T47D (cell line): ENCODE measurements around the gene BCL11A.
A peak's percentile ranks its signal among the peaks of the same experiment; 100 is the strongest.
"Not testable (repeated sequence)": the region's sequence is repeated elsewhere in the genome, so short reads cannot be mapped to it uniquely, and the experiment has no call there.

ENCODE experiments used
- DNase-seq, 2 experiments: peaks; one replicate each; pipeline versions ENCODE4 v3.0.0 to v3.0.0-alpha.2; 2011 to 2012; ENCODE audit warnings: low read depth in 1 of 2, low spot score in 1 of 2
- JUND ChIP-seq: IDR thresholded peaks from 2 replicates; pipeline ENCODE4 v1.6.1; 2012; ENCODE audit warnings: low read depth
- in situ Hi-C: cut with HindIII; loops from 2 replicates; pipeline ENCODE4 v1.10.0; 2016; ENCODE audit warnings: low sequenced_read_pairs, low pct_unique_long_range_greater_than_20kb

Gene BCL11A

GRCh38 chr2:60422826-60423483 lies 130.5 kb downstream of the BCL11A start:
- in situ Hi-C loops: no loop called here
- TF ChIP-seq JUND: no peak
- no peak for DNase-seq

DNA sequence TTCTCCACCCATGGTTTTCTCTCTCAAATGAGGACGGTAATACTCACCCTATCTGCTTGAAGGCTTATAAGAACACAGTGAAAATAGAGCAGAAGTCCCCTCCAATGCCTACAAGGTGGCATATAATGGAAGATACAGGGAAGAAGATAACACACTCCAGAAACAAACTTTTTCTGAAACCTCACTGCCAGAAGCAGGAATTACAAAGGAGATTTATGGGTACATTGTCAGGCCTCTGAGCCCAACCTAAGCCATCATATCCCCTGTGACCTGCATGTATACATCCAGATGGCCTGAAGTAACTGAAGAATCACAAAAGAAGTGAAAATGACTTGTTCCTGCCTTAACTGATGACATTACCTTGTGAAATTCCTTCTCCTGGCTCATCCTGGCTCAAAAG lies 136.2 kb downstream of the BCL11A start:
- in situ Hi-C loops, DNase-seq: not testable (repeated sequence)

DNA sequence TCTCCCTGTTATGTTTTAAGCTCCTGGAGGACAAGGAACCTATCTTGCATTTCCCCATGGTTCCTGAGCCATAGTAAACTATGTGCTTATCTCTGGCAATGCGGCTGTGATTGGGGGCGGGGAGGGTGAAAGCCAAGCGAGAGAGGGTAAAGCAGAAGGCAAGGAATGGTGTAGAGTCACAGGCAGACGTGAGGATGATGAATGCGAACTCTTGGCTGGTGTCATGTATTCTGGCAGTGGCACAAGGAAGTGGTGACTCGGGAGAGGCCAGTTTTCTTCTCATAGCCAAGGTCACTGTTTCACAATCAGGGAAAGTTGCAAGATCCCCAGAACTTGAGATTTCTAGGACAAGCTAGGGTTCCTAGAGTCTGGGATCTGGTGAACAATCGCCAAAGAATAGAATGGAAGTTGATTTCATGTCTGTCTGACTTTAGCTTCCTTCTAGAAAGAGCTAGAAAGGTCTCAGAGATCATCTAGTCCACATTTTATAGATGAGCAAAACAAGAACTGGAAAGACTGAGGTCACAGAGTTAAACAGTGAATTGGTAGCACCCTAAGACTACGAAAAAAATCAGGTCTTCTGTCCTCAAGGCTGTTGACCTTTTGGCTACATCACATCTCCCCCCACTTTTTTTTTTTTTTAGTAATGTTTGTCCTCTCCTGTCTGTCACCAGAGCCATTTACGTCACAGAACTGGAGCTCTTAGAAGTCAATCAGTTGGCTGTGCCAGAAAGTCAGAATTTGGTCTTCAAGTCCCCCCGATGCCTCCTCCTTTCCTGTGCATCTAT lies 137.0 kb downstream of the BCL11A start:
- TF ChIP-seq JUND: no peak
- in situ Hi-C loops: no loop called here
- DNase-seq: no peak

DNA sequence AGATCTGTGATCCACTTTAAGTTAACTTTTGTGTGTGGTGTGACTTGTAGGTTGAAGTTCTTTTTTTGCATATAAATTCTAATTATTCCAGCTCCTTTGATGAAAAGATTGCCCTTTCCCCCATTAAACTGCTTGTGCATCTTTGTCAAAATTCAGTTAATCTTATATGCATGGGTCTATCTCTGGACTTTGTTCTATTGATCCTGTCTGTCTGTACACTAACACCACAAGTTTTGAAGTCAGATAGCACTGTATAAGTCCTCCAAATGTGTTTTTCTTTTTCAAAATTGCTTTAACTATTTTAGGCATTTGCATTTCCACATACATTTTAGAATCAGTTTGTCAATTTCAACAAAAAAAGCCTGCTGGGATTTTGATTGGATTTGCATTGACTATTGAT lies 137.6 kb downstream of the BCL11A start:
- no peak for DNase-seq
- no peak for TF ChIP-seq JUND

GRCh38 chr2:60414495-60415138 lies 138.8 kb downstream of the BCL11A start:
- DNase-seq: peak in 1 of 2 experiments; percentile 6
- TF ChIP-seq JUND: no peak
- in situ Hi-C loops: no loop called here

More for the DNA sequence above, 137.6 kb downstream of the BCL11A start:
- in situ Hi-C loops: no loop called here

DNA sequence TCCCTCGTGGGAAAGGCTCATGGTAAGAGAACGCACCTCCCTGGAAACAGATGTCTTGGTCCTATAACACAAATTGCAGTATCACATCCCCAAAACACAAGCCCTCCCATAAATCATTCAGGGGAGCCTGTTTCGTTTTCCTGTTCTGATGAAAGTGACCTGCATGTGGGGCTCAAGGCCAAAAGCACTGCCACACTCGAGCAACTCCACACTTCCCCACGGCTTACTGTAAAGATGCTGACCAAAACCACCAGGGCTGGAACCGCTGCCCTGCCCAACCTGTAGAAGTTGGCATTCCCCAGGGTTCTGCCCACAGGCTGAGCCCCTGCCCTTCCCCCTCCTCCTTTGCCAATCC lies 139.7 kb downstream of the BCL11A start:
- no peak for DNase-seq
- in situ Hi-C loops: no loop called here
- no peak for TF ChIP-seq JUND

DNA sequence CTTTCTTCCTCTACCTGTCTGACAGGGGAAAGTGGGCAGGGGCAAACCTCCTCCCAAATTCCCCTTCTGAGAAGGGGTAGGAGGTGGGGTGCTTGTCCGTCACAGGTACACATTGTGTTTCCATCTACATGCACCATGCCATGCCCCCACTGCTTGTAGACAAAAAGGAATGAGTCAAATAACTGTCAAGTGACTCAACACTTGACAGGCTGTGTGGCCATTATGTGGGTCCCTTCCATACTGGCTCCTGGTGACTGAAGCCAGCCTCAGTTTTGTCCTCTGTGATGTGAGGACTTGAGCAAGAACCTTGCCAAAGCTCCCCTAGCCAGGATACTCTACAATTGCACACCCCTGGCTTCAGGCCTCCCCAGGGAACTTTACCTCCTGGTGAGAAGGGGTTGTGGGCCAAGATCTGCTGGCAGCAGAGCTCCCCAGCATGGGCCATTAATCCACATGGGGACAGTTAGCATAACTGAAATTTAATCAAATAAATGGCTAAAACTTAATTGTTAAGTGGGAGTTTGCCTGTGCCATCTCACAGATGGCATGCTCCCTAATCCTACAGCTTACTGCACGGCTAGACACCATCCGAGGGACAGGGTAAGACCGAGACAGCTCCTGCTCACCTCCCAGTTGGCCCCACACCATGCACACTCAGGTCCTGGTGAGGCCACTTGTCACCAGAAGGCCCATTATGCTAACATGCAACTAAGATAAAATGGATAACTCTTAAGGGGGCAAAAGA lies 140.2 kb downstream of the BCL11A start:
- DNase-seq: no peak
- in situ Hi-C loops: no loop called here
- no peak for TF ChIP-seq JUND

DNA sequence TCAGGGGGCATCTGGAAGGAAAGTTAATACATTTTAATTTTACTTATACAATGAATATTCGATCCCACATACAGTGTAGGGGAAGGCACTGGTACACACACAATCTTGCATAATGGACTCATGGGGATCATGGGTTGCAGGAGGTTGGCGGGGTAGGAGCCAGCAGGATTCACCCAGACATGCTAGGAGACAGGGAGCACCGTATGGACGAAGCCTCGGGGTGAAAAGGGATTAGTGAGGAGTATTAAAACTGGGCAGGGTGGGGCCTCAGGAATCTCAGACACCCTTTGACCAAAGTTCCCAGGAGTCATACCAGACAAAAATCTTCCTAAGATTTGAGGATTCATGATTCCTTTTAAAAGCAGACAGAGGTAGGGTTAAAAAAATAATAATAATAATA lies 140.8 kb downstream of the BCL11A start:
- TF ChIP-seq JUND: no peak
- in situ Hi-C loops: no loop called here
- no peak for DNase-seq

DNA sequence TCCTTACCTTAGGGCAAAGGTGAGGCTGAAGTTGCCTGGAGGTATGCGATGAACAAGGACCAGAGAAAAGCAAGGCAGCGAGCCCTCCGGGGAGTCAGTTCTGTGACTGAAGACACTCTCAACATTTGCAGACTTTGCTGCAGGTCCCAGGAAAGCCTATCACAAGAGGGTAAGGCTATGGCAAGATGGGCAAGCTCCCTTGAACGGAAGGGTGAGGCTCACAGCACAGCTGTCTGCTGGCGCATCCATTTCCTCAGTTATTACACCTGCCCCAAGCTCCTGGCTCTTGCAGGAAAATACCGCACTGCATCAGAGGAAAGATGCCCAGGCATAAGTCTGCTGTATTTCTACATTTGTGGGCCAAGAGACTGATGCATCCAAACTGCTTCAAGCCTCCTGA lies 141.4 kb downstream of the BCL11A start:
- no peak for DNase-seq
- in situ Hi-C loops: no loop called here
- no peak for TF ChIP-seq JUND

GRCh38 chr2:60411295-60411694 lies 142.2 kb downstream of the BCL11A start:
- in situ Hi-C loops: no loop called here
- no peak for TF ChIP-seq JUND
- no peak for DNase-seq

DNA sequence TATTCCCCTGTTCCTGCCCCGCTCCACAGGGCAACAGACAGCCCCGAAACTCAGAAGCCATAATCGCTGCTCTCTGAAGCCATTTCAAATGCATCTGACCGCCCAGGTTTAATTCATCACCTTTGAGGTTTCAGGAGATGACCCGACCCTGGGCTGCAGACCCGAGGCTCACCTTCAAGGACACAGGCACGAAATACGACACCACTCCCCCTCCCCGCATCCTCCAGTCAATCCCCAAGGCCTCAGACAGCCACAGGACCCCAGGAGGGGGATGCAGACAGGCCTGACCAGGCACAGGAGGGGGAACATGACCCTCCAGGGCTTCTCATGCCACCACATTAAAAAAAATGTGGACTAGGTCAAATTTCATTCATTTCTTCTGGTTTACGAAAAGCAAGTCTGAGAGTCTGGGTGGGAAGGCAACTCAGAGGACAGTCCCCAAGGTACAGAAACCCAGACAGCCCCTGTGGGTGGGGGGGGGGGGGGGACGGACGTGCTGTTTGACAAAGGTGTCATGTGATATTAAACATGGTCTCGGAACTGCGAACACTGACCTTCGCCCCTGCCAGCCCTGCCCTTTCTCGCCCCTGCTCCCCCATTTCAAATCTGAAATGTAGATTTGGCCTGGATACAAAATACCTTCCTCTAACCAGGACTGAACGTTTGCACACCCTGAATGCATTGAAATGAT lies 142.9 kb downstream of the BCL11A start:
- TF ChIP-seq JUND: no peak
- no peak for DNase-seq

DNA sequence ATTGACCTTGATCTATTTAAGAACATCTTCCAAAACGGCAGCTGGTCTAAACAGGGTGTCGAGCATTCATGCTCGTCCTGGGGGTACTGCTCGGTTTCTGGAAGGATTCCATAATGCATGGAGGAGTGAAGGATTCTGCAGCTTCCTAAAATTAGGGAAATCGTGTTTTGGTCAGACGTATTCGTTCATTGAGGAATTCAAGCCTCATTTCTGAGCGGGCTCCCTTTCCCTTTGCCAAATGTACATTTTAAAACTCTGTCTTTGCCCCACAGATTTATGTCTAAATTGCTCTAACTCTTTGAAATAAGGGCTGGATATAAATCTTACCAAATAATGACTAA lies 144.0 kb downstream of the BCL11A start:
- DNase-seq: no peak
- TF ChIP-seq JUND: no peak
- in situ Hi-C loops: no loop called here

More for the DNA sequence above, 142.9 kb downstream of the BCL11A start:
- in situ Hi-C loops: no loop called here
